Measurements from ENCODE around the gene CSNK1G3.
A peak's percentile ranks its signal among the peaks of the same experiment; 100 is the strongest.

Gene CSNK1G3

DNA sequence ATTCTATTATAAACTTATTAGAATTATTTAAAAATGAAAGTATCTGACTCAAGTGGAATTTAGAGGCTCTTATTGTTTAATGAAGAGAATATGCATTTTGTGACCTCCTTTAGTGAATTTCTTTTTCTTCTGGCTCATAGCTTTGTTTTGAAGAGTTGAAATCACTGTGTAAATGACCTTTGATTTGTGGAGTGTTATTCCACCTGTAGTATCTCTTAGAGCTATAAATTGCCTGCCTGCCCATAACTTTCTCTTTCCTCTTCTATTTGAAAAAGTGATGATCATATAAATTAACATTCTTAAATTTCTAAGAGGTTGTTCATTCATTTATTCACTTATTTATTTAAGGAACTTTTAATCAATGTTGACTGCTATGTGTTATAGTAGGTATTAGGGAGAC lies 16.1 kb downstream of the CSNK1G3 start:
- H3K4me3 ChIP-seq (ENCODE audit: low read length) = no peak overlapping the region
- TF ChIP-seq CTCF (IDR thresholded peaks at IDR 0.05; ENCODE audit: insufficient read depth, low read depth, low read length, missing control alignments) = no peak
- DNase-seq (ENCODE audit: low read depth) = no peak

DNA sequence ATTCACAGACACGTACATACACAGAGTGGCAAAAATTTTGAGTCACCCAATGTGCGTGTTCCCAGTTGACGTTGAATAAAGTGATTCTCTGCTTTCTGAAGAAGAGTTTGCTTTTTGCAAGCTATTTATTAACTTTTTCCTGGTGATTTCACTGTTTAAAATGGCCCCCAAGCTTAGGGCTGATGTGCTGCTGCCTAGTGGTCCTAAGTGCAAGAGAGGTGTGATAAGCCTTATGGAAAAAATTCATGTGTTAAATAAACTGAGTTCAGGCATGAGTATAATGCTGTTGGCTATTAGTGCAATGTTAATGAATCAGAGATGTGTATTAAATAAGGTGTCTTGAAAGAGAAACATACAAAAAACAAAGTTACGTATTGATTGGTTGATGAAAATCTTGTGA lies 16.9 kb downstream of the CSNK1G3 start:
- DNase-seq (ENCODE audit: low read depth) = no peak
- no peak for TF ChIP-seq CTCF (IDR thresholded peaks at IDR 0.05; ENCODE audit: insufficient read depth, low read depth, low read length, missing control alignments)
- no peak overlapping the region for H3K4me3 ChIP-seq (ENCODE audit: low read length)

- TF ChIP-seq CTCF (IDR thresholded peaks at IDR 0.05; ENCODE audit: insufficient read depth, low read depth, low read length, missing control alignments) = no peak
- H3K4me3 ChIP-seq (ENCODE audit: low read length) = no peak overlapping the region
- DNase-seq (ENCODE audit: low read depth) = no peak
These were observed 18.8 kb downstream of the CSNK1G3 start for GRCh38 chr5:123530728-123531127.

DNA sequence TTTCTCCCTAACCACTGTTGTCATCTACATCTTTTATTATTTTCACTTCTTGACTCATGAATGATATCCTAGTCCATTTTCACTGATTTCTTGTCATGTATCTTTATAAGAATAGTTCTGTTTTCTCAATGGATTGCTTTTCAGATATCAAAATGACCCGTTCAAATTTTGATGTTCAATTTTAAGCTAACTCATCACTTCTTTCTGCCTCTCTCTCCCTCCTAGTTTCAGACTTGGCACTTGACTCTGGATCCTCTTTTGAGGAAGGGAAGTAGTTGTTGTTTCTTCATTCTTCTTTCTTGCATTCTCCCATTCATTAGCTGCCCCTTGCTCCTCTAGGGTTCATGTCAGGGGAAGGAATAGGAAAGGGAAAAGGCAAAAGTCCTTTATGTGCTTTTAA lies 23.7 kb downstream of the CSNK1G3 start:
- no peak for TF ChIP-seq CTCF (IDR thresholded peaks at IDR 0.05; ENCODE audit: insufficient read depth, low read depth, low read length, missing control alignments)
- no peak for DNase-seq (ENCODE audit: low read depth)
- H3K4me3 ChIP-seq (ENCODE audit: low read length) = no peak overlapping the region

DNA sequence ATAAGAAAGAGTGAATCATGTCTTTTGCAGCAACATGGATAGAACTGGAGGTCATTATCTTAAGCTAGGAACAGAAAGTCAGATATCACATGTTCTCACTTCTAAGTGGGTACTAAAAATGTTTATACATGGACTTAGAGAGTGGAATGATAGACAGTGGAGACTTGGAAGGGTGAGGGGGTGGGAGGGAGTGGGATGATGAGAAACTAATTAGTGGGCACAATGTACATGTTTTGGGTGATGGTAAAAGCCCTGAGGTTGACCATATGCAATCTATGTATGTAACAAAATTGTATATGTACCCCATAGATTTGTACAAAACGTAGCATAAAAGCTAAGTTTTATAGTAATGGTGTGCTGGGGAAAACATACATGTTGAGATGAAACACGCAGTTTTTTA lies 25.3 kb downstream of the CSNK1G3 start:
- no peak for DNase-seq (ENCODE audit: low read depth)
- no peak overlapping the region for H3K4me3 ChIP-seq (ENCODE audit: low read length)
- no peak for TF ChIP-seq CTCF (IDR thresholded peaks at IDR 0.05; ENCODE audit: insufficient read depth, low read depth, low read length, missing control alignments)

- no peak for DNase-seq (ENCODE audit: low read depth)
- no peak for TF ChIP-seq CTCF (IDR thresholded peaks at IDR 0.05; ENCODE audit: insufficient read depth, low read depth, low read length, missing control alignments)
These were observed 25.9 kb downstream of the CSNK1G3 start for GRCh38 chr5:123537845-123538244.

GRCh38 chr5:123538670-123539459 lies 26.9 kb downstream of the CSNK1G3 start:
- DNase-seq (ENCODE audit: low read depth) = peak; percentile 32
- H3K4me3 ChIP-seq (ENCODE audit: low read length) = no peak overlapping the region
- no peak for TF ChIP-seq CTCF (IDR thresholded peaks at IDR 0.05; ENCODE audit: insufficient read depth, low read depth, low read length, missing control alignments)

More at GRCh38 chr5:123537845-123538244, 25.9 kb downstream of the CSNK1G3 start:
- no peak overlapping the region for H3K4me3 ChIP-seq (ENCODE audit: low read length)
